GM13976 (cell line): ENCODE results near the gene ZNF561.
A peak's percentile ranks its signal among the peaks of the same experiment; 100 is the strongest.
"Not testable (repeated sequence)": the region's sequence is repeated elsewhere in the genome, so short reads cannot be mapped to it uniquely, and the experiment has no call there.

Source experiments
- DNase-seq: peaks from one replicate; pipeline ENCODE4 v3.0.0; 2012; ENCODE audit warnings: low spot score
- CTCF ChIP-seq: IDR thresholded peaks from 2 replicates; pipeline ENCODE4 v1.5.1; 2012; ENCODE audit warnings: borderline replicate concordance, mild to moderate bottlenecking; ENCODE audit not compliant: insufficient read depth; ENCODE audit errors: extremely low read depth, missing control alignments, control extremely low read depth
- in situ Hi-C: fragments of 300-500 bp; cut with MboI; formaldehyde crosslinking; loops from one replicate; pipeline ENCODE4 v1.12.0; 2022; ENCODE audit warnings: low sequenced_read_pairs, mixed read lengths, inconsistent platforms; ENCODE audit not compliant: unreplicated experiment

The ZNF561 gene

GRCh38 chr19:9584073-9584833 lies 36.8 kb downstream of the ZNF561 start, which contains the start of gene ZNF121:
ZNF121 (minus strand) TSS chr19:9584504; CDS start chr19:9568097, 16,407 bp downstream.
- in situ Hi-C loops: no loop called here
- peak; percentile 90 for DNase-seq
- TF ChIP-seq CTCF: no peak

DNA sequence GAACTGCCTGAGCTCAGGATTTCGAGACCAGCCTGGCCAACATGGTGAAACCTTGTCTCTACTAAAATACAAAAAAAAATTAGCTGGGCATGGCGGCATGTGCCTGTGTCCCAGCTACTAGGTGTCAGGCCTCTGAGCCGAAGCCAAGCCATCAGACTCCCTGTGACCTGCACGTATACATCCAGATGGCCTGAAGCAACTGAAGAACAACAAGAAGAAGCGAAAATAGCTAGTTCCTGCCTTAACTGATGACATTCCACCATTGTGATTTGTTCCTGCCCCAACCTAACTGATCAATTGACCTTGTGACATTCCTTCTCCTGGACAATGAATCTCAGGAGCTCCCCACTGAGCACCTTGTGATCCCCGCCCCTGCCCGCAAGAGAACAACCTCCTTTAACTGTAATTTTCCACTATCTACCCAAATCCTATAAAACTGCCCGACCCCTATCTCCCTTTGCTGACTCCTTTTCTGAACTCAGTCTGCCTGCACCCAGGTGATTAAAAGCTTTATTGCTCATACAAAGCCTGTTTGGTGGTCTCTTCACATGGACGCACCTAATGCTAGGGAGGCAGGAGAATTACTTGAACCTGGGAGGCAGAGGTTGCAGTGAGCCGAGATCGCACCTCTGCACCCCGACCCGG lies 38.8 kb downstream of the ZNF561 start:
- in situ Hi-C loops, DNase-seq: not testable (repeated sequence)

GRCh38 chr19:9580728-9581127 lies 40.3 kb downstream of the ZNF561 start:
- no peak for DNase-seq
- in situ Hi-C loops: no loop called here
- no peak for TF ChIP-seq CTCF

DNA sequence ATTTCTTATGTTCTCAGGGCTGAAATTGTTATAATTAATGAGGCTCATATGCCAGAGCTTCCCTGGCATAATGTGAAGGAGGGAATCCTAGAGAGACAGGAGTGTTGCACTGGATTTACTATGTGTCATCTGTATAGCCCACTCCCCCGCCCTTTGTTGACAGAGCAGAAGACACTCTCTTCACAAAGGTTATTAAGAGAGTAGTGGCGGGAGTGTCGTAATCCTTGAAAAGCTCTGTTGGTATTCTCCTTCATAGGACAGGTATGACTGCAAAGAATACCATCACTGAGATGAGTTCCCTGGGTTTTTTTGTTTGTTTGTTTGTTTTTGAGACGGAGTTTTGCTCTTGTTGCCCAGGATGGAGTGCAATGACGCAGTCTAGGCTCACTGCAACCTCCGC lies 50.8 kb downstream of the ZNF561 start:
- in situ Hi-C loops: no loop called here
- TF ChIP-seq CTCF: no peak

DNA sequence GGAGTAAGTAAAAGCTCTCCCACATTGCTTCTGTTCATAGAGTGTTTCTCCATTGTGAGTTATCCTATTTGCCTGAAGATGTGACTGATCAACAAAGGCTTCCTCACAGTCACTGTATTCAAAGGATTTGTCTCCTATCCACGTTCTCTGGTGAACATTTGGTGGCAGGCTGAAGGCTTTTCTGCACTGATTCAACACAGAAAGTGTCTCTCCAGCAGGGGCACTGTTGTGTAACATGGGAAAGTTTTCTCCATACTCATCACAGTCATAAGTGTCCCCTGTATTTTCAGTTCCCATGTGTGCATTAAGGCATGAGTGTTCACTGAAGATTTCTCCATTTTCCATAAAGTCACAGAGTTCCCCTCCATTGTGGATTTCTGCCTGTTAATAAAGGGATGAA lies 54.3 kb downstream of the ZNF561 start:
- no peak for DNase-seq
- TF ChIP-seq CTCF: no peak
- in situ Hi-C loops: no loop called here

More for the DNA sequence above, 50.8 kb downstream of the ZNF561 start:
- no peak for DNase-seq

GRCh38 chr19:9565900-9566705 lies 54.9 kb downstream of the ZNF561 start:
- DNase-seq: no peak
- TF ChIP-seq CTCF: no peak
- in situ Hi-C loops: no loop called here
